HG02981 (cell line): ENCODE measurements around the gene PCDHA8.
"Not testable (repeated sequence)": the region's sequence is repeated elsewhere in the genome, so short reads cannot be mapped to it uniquely, and the experiment has no call there.

Experiments
- ATAC-seq: cut with Tn5 transposase; IDR thresholded peaks from one replicate; pipeline ENCODE4 v1.9.1; 2021; ENCODE audit warnings: mild to moderate bottlenecking, moderate library complexity; ENCODE audit not compliant: unreplicated experiment

The PCDHA8 gene

DNA sequence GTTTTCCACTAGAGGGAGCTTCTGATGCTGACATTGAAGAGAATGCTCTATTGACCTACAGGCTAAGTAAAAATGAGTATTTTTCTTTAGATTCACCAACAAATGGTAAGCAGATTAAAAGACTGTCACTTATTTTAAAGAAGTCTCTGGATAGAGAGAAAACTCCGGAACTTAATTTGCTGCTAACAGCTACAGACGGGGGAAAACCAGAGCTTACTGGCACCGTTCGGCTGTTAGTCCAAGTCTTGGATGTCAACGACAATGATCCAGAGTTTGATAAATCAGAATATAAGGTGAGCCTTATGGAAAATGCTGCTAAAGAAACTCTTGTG lies 28.5 kb downstream of the PCDHA8 start:
- ATAC-seq = no peak

DNA sequence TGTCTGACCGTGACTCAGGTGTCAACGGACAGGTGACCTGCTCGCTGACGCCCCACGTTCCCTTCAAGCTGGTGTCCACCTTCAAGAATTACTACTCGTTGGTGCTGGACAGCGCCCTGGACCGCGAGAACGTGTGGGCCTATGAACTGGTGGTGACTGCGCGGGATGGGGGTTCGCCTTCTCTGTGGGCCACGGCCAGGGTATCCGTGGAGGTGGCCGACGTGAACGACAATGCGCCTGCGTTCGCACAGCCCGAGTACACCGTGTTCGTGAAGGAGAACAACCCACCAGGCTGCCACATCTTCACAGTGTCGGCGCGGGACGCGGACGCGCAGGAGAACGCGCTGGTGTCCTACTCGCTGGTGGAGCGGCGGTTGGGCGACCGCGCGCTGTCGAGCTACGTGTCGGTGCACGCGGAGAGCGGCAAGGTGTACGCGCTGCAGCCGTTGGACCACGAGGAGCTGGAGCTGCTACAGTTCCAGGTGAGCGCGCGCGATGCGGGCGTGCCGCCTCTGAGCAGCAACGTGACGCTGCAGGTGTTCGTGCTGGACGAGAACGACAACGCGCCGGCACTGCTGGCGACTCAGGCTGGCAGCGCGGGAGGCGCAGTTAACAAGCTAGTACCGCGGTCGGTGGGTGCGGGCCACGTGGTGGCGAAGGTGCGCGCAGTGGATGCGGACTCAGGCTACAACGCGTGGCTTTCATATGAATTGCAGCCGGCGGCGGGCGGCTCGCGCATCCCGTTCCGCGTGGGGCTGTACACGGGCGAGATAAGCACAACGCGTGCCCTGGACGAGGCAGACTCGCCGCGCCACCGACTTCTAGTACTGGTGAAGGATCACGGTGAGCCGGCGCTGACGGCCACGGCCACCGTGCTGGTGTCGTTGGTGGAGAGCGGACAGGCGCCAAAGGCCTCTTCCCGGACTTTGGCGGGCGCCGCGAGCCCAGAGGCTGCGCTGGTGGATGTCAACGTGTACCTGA lies 29.5 kb downstream of the PCDHA8 start:
- ATAC-seq = no peak

DNA sequence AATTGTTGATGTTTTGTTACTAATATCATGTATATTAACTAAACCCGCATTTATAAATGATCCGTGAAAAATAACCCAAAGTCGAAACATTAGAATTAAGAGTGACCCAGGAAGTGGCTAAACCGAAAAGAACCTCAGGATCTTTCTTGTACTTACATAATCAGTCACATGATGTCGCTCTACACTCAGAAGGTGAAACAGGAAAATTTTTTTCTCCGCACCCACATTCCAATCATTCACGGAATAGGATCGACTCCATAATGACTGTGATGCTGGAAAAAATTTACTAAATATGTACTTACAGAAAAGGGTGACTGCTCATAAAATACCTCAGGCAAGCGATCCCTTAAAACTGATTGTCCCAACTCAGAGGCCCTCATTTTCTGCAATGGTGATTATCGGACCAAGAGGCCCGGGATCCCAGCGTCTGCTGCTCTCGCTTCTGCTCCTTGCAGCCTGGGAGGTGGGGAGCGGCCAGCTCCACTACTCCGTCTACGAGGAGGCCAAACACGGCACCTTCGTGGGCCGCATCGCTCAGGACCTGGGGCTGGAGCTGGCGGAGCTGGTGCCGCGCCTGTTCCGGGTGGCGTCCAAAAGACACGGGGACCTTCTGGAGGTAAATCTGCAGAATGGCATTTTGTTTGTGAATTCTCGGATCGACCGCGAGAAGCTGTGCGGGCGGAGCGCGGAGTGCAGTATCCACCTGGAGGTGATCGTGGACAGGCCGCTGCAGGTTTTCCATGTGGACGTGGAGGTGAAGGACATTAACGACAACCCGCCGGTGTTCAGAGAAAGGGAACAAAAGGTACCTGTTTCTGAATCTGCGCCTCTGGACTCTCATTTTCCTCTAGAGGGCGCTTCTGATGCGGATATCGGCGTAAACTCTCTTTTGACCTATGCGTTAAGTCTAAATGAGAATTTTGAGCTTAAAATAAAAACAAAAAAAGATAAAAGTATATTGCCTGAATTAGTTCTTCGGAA lies 34.4 kb downstream of the PCDHA8 start, which contains the start of gene PCDHA12:
Gene PCDHA12 (plus strand): TSS at position 224 of the 981 bp plus-strand sequence. CDS start 165 bp downstream, at position 389.
- ATAC-seq = no peak

- not testable (repeated sequence) for ATAC-seq
Observed at GRCh38 chr5:140876541-140877261, 35.7 kb downstream of the PCDHA8 start.

DNA sequence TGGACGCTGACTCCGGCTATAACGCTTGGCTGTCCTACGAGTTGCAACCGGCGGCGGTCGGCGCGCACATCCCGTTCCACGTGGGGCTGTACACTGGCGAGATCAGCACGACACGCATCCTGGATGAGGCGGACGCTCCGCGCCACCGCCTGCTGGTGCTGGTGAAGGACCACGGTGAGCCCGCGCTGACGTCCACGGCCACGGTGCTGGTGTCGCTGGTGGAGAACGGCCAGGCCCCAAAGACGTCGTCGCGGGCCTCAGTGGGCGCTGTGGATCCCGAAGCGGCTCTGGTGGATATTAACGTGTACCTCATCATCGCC lies 36.2 kb downstream of the PCDHA8 start:
- ATAC-seq = no peak

DNA sequence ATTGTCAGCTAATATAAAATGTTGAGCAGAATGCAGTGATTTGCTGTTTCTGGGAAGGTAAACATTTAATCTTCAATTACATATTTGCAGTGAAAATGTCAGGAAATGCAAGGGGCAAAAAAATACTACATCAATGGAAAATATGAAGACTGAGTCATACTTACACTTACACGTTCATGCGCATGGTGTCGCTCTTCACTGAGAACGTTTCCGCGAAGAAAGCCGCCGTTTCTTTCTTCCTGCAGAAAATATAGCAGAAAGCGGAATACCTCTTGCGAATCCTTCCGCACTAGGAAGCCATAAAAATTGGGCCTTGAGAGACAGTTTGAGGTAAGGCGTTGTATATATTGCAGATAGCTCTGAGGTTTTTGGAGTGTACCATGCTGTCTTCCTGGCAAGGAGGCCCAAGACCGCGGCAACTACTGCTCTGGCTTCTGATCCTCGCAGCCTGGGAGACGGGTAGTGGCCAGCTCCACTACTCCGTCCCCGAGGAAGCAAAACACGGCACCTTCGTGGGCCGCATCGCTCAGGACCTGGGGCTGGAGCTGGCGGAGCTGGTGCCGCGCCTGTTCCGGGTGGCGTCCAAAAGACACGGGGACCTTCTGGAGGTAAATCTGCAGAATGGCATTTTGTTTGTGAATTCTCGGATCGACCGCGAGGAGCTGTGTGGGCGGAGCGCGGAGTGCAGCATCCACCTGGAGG lies 41.1 kb downstream of the PCDHA8 start, which contains the start of gene PCDHA13:
Gene PCDHA13 (plus strand): TSS at position 236 of the 702 bp plus-strand sequence. CDS start 145 bp downstream, at position 381.
- ATAC-seq = no peak

DNA sequence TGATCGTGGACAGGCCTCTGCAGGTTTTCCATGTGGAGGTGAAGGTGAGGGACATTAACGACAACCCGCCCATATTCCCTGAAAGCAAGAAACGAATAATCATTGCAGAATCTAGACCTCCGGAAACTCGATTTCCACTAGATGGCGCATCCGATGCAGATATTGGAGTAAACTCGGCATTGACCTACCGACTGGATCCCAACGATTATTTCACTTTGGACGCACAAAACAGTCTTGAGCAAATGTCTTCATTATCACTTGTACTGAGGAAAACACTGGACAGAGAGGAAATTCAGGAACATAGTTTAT lies 41.6 kb downstream of the PCDHA8 start:
- ATAC-seq = no peak

- no peak for ATAC-seq
Observed at GRCh38 chr5:140883373-140883772, 42.4 kb downstream of the PCDHA8 start.

DNA sequence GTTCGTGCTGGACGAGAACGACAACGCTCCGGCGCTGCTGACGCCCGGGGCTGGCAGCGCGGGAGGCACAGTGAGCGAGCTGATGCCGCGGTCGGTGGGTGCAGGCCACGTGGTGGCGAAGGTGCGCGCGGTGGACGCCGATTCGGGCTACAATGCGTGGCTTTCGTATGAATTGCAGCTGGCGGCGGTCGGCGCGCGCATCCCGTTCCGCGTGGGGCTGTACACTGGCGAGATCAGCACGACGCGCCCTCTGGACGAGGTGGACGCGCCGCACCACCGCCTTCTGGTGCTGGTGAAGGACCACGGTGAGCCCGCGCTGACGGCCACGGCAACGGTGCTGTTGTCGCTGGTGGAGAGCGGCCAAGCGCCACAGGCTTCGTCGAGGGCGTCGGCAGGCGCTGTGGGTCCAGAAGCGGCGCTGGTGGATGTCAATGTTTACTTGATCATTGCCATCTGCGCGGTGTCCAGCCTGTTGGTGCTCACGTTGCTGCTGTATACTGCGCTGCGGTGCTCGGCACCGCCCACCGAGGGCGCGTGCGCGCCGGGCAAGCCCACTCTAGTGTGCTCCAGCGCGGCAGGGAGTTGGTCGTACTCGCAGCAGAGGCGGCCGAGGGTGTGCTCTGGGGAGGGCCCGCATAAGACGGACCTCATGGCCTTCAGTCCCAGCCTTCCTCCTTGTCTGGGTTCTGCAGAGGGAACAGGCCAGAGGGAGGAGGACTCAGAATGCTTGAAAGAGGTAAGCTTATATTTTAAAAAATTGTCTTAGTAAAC lies 43.1 kb downstream of the PCDHA8 start:
- no peak for ATAC-seq
